IMR-90 (cell line): ENCODE data around the gene LRP1-AS. TPM values are rescaled to one million over a fixed set of nuclear protein-coding genes. Genes with fewer than 3 reads are reported as not detected.

Source experiments
- ATAC-seq: fragments of 200-7000 bp; cut with Tn5 transposase; 2 replicates; pipeline ENCODE4 v1.9.1; 2020; ENCODE audit warnings: low read depth, mild to moderate bottlenecking, moderate library complexity
- BruUV-seq: library from RNA; stranded (reverse); fragments of 400-500 nt; replicated peaks from 2 replicates; lab custom pipeline; 2021; lab: Mats Ljungman, UMichigan
- CTCF ChIA-PET: fragments of 300-600 bp; formaldehyde crosslinking; extraction: SDS; loops from one replicate; lab custom pipeline; 2021; ENCODE audit warnings: antibody characterized with exemption; lab: Yijun Ruan, JAX
- POLR2A ChIA-PET: fragments of 300-600 bp; sonication (Branson Sonifier 250); formaldehyde crosslinking; loops from one replicate; lab custom pipeline; 2022; ENCODE audit warnings: antibody characterized with exemption; ENCODE audit not compliant: unreplicated experiment; lab: Charles Lee
- DNase-seq: peaks from one replicate; pipeline ENCODE4 v3.0.0; 2013
- H2AFZ ChIP-seq: replicated peaks from 2 replicates; pipeline ENCODE3; 2013; ENCODE audit warnings: low read length, mild to moderate bottlenecking; ENCODE audit not compliant: poor library complexity
- H2AK5ac ChIP-seq: 2 replicates; pipeline ENCODE4 v1.6.1; 2013; ENCODE audit warnings: low read depth, low read length, inconsistent platforms
- H2AK9ac ChIP-seq: replicated peaks from 2 replicates; pipeline ENCODE3; 2013; ENCODE audit warnings: mild to moderate bottlenecking, low read depth, low read length, moderate library complexity; ENCODE audit not compliant: poor library complexity
- H2BK120ac ChIP-seq: 2 replicates; pipeline ENCODE4 v1.6.1; 2013; ENCODE audit warnings: low read depth, low read length, inconsistent platforms
- H2BK15ac ChIP-seq: 3 replicates; pipeline ENCODE4 v1.6.1; 2013; ENCODE audit warnings: low read depth, low read length, inconsistent platforms
- H2BK20ac ChIP-seq: 2 replicates; pipeline ENCODE4 v1.6.1; 2013; ENCODE audit warnings: low read depth, mild to moderate bottlenecking, inconsistent platforms, low read length, moderate library complexity
- H2BK5ac ChIP-seq: 2 replicates; pipeline ENCODE4 v1.6.1; 2013; ENCODE audit warnings: mild to moderate bottlenecking, low read depth, low read length, inconsistent platforms; ENCODE audit not compliant: poor library complexity, severe bottlenecking
- H3K14ac ChIP-seq: replicated peaks from 2 replicates; pipeline ENCODE4 v1.6.1; 2013; ENCODE audit warnings: low read depth, low read length, inconsistent platforms
- H3K18ac ChIP-seq: 2 replicates; pipeline ENCODE4 v1.6.1; 2013; ENCODE audit warnings: low read depth, low read length, control low read depth
- H3K23ac ChIP-seq: 2 replicates; pipeline ENCODE4 v1.6.1; 2013; ENCODE audit warnings: low read depth, low read length, inconsistent platforms
- H3K27ac ChIP-seq: 2 replicates; pipeline ENCODE4 v1.5.1; 2013; ENCODE audit warnings: mild to moderate bottlenecking, control low read depth, low read length; ENCODE audit not compliant: insufficient read depth
- H3K27me3 ChIP-seq: 2 replicates; pipeline ENCODE4 v1.6.1; 2013; ENCODE audit warnings: low read length; ENCODE audit not compliant: control insufficient read depth, insufficient read depth
- H3K36me3 ChIP-seq: 2 replicates; pipeline ENCODE4 v1.6.1; 2013; ENCODE audit warnings: low read length, mixed read lengths; ENCODE audit not compliant: control insufficient read depth, insufficient read depth
- H3K4ac ChIP-seq: 2 replicates; pipeline ENCODE4 v1.6.1; 2013; ENCODE audit warnings: low read depth, low read length, inconsistent platforms
- H3K4me1 ChIP-seq: 2 replicates; pipeline ENCODE4 v1.6.1; 2013; ENCODE audit warnings: low read length, mixed read lengths; ENCODE audit not compliant: control insufficient read depth, insufficient read depth
- H3K4me2 ChIP-seq: 2 replicates; pipeline ENCODE4 v1.6.1; 2013; ENCODE audit warnings: low read depth, mild to moderate bottlenecking, control low read depth, low read length, moderate library complexity
- H3K4me3 ChIP-seq: 2 replicates; pipeline ENCODE4 v1.5.1; 2013; ENCODE audit warnings: low read depth, mild to moderate bottlenecking, control low read depth, low read length, moderate library complexity; ENCODE audit not compliant: insufficient read depth
- H3K56ac ChIP-seq: 2 replicates; pipeline ENCODE4 v1.6.1; 2013; ENCODE audit warnings: low read length, inconsistent platforms; ENCODE audit not compliant: insufficient read depth; ENCODE audit errors: extremely low read depth
- H3K79me1 ChIP-seq, 2 experiments: 2 replicates each; pipeline ENCODE4 v1.6.1; 2013; ENCODE audit warnings: low read length in 2 of 2, inconsistent platforms in 1 of 2, low read depth in 1 of 2
- H3K9ac ChIP-seq: 2 replicates; pipeline ENCODE4 v1.6.1; 2013; ENCODE audit warnings: low read depth, low read length, control low read depth
- H3K9me1 ChIP-seq: 2 replicates; pipeline ENCODE4 v1.6.1; 2013; ENCODE audit warnings: low read length, inconsistent platforms; ENCODE audit not compliant: insufficient read depth
- H3K9me3 ChIP-seq: 2 replicates; pipeline ENCODE4 v1.6.1; 2013; ENCODE audit warnings: low read length; ENCODE audit not compliant: control insufficient read depth, insufficient read depth
- H4K20me1 ChIP-seq: 2 replicates; pipeline ENCODE4 v1.6.1; 2013; ENCODE audit warnings: low read length, inconsistent platforms; ENCODE audit not compliant: insufficient read depth
- H4K5ac ChIP-seq: 2 replicates; pipeline ENCODE4 v1.6.1; 2013; ENCODE audit warnings: mild to moderate bottlenecking, low read depth, low read length, control low read depth
- H4K8ac ChIP-seq, 2 experiments: 2 replicates each; pipeline ENCODE4 v1.6.1; 2013; ENCODE audit warnings: low read depth in 2 of 2, low read length in 2 of 2, control low read depth in 1 of 2, inconsistent platforms in 1 of 2
- H4K91ac ChIP-seq: 2 replicates; pipeline ENCODE4 v1.6.1; 2013; ENCODE audit warnings: low read depth, low read length, inconsistent platforms; ENCODE audit not compliant: insufficient read depth
- BHLHE40 ChIP-seq: fragments of 150-350 bp; IDR thresholded peaks from 2 replicates; pipeline ENCODE4 v1.6.1; 2016; ENCODE audit warnings: mild to moderate bottlenecking, low read depth, low read length
- CEBPB ChIP-seq: IDR thresholded peaks from 2 replicates; pipeline ENCODE4 v1.6.1; 2012; ENCODE audit warnings: low read depth, low read length, improper control_type of control experiment
- CHD1 ChIP-seq: IDR thresholded peaks from 2 replicates; pipeline ENCODE4 v1.6.1; 2012; ENCODE audit warnings: low read depth, low read length, improper control_type of control experiment
- ELK1 ChIP-seq: fragments of 150-350 bp; IDR thresholded peaks from 2 replicates; pipeline ENCODE4 v1.6.1; 2016; ENCODE audit warnings: low read depth, mild to moderate bottlenecking, low read length, moderate library complexity, borderline replicate concordance
- FOS ChIP-seq: fragments of 150-350 bp; IDR thresholded peaks from 2 replicates; pipeline ENCODE4 v1.6.1; 2016; ENCODE audit warnings: low read depth, low read length
- MAFK ChIP-seq: IDR thresholded peaks from 2 replicates; pipeline ENCODE4 v1.6.1; 2012; ENCODE audit warnings: low read depth, low read length, improper control_type of control experiment
- MAZ ChIP-seq: IDR thresholded peaks from 2 replicates; pipeline ENCODE4 v1.6.1; 2012; ENCODE audit warnings: low read depth, mild to moderate bottlenecking, low read length, improper control_type of control experiment, moderate library complexity, borderline replicate concordance
- MXI1 ChIP-seq: IDR thresholded peaks from 2 replicates; pipeline ENCODE4 v1.6.1; 2012; ENCODE audit warnings: low read depth, mild to moderate bottlenecking, low read length, moderate library complexity, borderline replicate concordance
- NFE2L2 ChIP-seq: fragments of 150-350 bp; IDR thresholded peaks from 2 replicates; pipeline ENCODE4 v1.6.1; 2016; ENCODE audit warnings: low read depth, mild to moderate bottlenecking, low read length
- POLR2A ChIP-seq: IDR thresholded peaks from 2 replicates; pipeline ENCODE4 v1.6.1; 2012; ENCODE audit warnings: mild to moderate bottlenecking, low read depth, low read length
- RAD21 ChIP-seq: IDR thresholded peaks from 2 replicates; pipeline ENCODE4 v1.6.1; 2012; ENCODE audit warnings: low read length, improper control_type of control experiment
- RCOR1 ChIP-seq: IDR thresholded peaks from 2 replicates; pipeline ENCODE4 v1.6.1; 2012; ENCODE audit warnings: mild to moderate bottlenecking, low read length, improper control_type of control experiment; ENCODE audit not compliant: insufficient replicate concordance
- WGBS, 2 experiments: methylation state at CpG; one replicate each; pipeline versions ENCODE4 v1.1.5 to v1.1.7; 2013; ENCODE audit warnings: missing lambda C conversion rate in 2 of 2; ENCODE audit not compliant: insufficient read length in 1 of 2; ENCODE audit errors: extremely low coverage in 2 of 2; 5-methylcytosine and 5-hydroxymethylcytosine counted together
- dilution Hi-C: fragments of 300-500 bp; cut with HindIII; formaldehyde crosslinking; loops from one replicate; pipeline ENCODE4 v1.14.3; 2018; ENCODE audit warnings: low sequenced_read_pairs; ENCODE audit not compliant: unreplicated experiment
- in situ Hi-C: fragments of 300-500 bp; cut with MboI; formaldehyde crosslinking; loops from 3 replicates; pipeline ENCODE4 v1.14.3; 2019; ENCODE audit warnings: low sequenced_read_pairs, inconsistent platforms, mixed read lengths
- intact Hi-C: fragments of 100-400 bp; cut with micrococcal nuclease; formaldehyde crosslinking; loops from 2 replicates; pipeline ENCODE4 v1.10.0; 2022
- polyA plus RNA-seq, 3 experiments: library from polyadenylated mRNA; depleted of rRNA; stranded (reverse); fragments of >200 nt; gene quantifications; 2 replicates each; pipeline ENCODE4 v1.2.3, GENCODE V29; 2012; ENCODE audit warnings: low replicate concordance in 1 of 3
- total RNA-seq: library from RNA; depleted of rRNA; stranded (reverse); fragments of >200 nt; gene quantifications from 2 replicates; pipeline ENCODE4 v1.2.3, GENCODE V29; 2012
- TF ChIP-seq, protein P1 (sequence below): conservative IDR thresholded peaks from 2 replicates; pipeline ENCODE4 v1.5.1; 2012; ENCODE audit warnings: mild to moderate bottlenecking, low read depth, low read length, improper control_type of control experiment
- TF ChIP-seq, protein P2 (sequence below): fragments of 150-350 bp; IDR thresholded peaks from 2 replicates; pipeline ENCODE4 v1.6.1; 2017; ENCODE audit warnings: mild to moderate bottlenecking, antibody characterized with exemption, low read length, low read depth

The LRP1-AS gene
- total and polyA plus RNA-seq, 2 of the 4 experiments (the other 2 are of a cell fraction) = not detected

- Histone ChIP-seq H3K79me1 (peaks cover 9 to 63% of the 10 kb centered on the region in 2 experiments; a peak in 3 of 4 replicates), H3K27ac (no peak overlapping the region), H2BK5ac (no peak overlapping the region), H4K91ac (no peak overlapping the region), H2AFZ (no peak overlapping the region), H4K8ac (no peak overlapping the region), H2BK20ac (no peak overlapping the region; the same call in 1 of the 2 replicates), H3K4me2 (no peak overlapping the region), H3K36me3 (peaks cover 87% of the 10 kb centered on the region), H4K20me1 (peaks cover 44% of the 10 kb centered on the region), H2AK9ac (peak overlapping the region; percentile 44), H3K9me1 (peaks cover 18% of the 10 kb centered on the region), H2AK5ac (no peak overlapping the region), H3K23ac (no peak overlapping the region), H3K18ac (no peak overlapping the region), H3K4me1 (peaks cover 4% of the 10 kb centered on the region; the same call in 1 of the 2 replicates), H3K14ac (no peak overlapping the region), H3K4ac (no peak overlapping the region), H3K4me3 (no peak overlapping the region), H3K27me3 (no peaks in the 10 kb centered on the region), H3K9me3 (no peaks in the 10 kb centered on the region), H2BK15ac (no peak overlapping the region; the same call in 2 of the 3 replicates), H3K56ac (no peak overlapping the region), H2BK120ac (no peak overlapping the region), H4K5ac (no peak overlapping the region), H3K9ac (no peak overlapping the region)
- intact Hi-C loops (no loop called here), in situ Hi-C loops (no loop called here), dilution Hi-C loops (no loop called here)
- no peak for TF ChIP-seq CHD1
- no peak for TF ChIP-seq CEBPB
- TF ChIP-seq MAFK = no peak
- no peak for TF ChIP-seq RCOR1
- TF ChIP-seq ELK1 = no peak
- no peak for TF ChIP-seq BHLHE40
- TF ChIP-seq POLR2A = no peak
- TF ChIP-seq NFE2L2 = no peak
- TF ChIP-seq MXI1 = no peak
- TF ChIP-seq FOS = no peak
- TF ChIP-seq, protein P1, sequence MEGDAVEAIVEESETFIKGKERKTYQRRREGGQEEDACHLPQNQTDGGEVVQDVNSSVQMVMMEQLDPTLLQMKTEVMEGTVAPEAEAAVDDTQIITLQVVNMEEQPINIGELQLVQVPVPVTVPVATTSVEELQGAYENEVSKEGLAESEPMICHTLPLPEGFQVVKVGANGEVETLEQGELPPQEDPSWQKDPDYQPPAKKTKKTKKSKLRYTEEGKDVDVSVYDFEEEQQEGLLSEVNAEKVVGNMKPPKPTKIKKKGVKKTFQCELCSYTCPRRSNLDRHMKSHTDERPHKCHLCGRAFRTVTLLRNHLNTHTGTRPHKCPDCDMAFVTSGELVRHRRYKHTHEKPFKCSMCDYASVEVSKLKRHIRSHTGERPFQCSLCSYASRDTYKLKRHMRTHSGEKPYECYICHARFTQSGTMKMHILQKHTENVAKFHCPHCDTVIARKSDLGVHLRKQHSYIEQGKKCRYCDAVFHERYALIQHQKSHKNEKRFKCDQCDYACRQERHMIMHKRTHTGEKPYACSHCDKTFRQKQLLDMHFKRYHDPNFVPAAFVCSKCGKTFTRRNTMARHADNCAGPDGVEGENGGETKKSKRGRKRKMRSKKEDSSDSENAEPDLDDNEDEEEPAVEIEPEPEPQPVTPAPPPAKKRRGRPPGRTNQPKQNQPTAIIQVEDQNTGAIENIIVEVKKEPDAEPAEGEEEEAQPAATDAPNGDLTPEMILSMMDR = no peak
- TF ChIP-seq, protein P2, sequence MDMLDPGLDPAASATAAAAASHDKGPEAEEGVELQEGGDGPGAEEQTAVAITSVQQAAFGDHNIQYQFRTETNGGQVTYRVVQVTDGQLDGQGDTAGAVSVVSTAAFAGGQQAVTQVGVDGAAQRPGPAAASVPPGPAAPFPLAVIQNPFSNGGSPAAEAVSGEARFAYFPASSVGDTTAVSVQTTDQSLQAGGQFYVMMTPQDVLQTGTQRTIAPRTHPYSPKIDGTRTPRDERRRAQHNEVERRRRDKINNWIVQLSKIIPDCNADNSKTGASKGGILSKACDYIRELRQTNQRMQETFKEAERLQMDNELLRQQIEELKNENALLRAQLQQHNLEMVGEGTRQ = no peak
- TF ChIP-seq MAZ = no peak
- no peak for TF ChIP-seq RAD21
- no TSS peak for BruUV-seq
- DNase-seq (peak; percentile 44), ATAC-seq (no peak)
- WGBS, 2 experiments = 91% methylated on average over 8 of the region's 13 CpGs; no CpG with 5 or more reads in 1 of the 2 experiments
- POLR2A ChIA-PET = no interaction called here
- CTCF ChIA-PET = no interaction called here
These were observed 17.7 kb upstream of the LRP1-AS start for GRCh38 chr12:57164966-57165625.
